ENCODE data around the gene FANCE.
"Not testable (repeated sequence)": the region's sequence is repeated elsewhere in the genome, so short reads cannot be mapped to it uniquely, and the experiment has no call there.

The FANCE gene

GRCh38 chr6:35500782-35501181 lies 48.6 kb downstream of the FANCE start:
- DNase-seq, result no peak

GRCh38 chr6:35501784-35502183 lies 49.6 kb downstream of the FANCE start:
- no peak for DNase-seq

DNA sequence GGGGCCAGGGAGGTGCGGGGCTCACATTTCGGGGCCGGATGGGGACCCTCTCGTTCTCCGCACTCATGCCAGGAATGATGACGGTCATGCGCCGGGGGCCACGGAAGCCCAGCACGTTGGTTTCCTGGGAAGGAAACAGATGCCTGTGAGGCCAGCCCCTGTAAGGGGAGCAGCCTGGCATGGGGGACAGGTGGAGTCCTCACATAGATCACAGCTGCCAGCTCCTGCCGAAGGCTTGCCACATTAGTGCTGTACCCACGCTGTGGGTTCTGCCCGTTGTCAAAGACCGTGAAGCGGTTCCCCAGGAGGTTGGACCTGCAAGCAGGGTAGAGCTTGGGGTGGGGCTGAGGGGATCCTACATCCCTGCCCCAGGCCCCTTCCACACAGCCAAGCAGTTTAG lies 51.4 kb downstream of the FANCE start:
- DNase-seq, result no peak

DNA sequence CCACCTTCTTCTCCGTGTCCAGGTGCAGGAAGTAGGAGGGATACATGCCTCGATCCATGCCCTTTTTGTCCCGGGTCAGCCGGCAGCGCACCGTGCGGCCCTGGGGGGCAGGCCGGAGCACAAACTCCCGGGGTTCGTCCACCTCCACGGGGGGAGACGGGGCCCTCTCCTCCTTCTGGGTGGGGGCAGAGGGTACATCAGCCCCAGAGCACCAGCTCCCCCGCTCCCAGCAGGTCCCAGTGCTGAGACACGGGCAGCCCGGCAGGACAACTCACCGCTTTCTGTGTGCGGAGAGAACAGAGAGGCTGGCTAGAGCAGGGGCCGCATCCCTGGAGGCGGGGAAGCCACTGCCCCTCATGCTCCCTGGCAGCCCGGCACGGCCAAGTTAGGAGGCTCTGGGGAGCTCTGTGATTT lies 53.9 kb downstream of the FANCE start:
- no peak for DNase-seq

DNA sequence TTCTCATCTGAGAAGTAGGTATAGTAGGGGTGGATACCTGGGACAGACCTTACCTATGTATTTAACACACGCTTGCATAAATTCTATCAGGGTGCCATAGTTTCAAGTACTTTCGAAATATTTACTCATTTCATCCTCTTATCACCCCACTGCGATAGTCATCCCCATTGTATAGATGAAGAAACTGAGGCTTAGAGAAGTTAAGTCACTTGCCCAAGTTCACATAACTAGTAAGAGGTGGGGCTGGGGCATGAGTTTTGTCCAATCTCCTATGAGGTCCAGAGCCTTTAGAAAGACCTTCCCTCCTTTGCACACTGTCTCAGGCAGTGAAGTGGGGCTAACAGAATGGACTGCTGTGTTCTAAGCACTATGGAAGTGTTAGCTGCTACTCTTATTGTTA lies 54.4 kb downstream of the FANCE start:
- no peak for DNase-seq

DNA sequence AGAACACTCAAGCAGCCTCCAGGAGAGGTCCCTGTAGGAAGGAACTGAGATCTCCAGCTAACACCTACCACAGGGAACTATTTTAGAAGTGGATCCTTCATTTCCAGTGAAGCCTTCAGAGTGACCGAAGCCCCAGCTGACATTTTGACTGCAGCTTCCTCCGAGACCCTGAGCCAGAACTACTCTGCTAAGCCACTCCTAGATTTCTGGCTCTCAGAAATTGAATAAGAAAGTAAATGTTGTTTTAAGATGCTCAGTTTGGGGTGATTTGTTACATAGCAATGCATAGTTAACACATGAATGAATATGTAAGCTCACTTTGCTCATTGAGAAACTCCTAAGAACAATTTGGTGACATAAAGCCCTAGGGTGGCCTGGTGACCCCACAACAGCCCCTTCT lies 55.1 kb downstream of the FANCE start:
- DNase-seq, result no peak

GRCh38 chr6:35508027-35508426 lies 55.9 kb downstream of the FANCE start:
- no peak for DNase-seq

DNA sequence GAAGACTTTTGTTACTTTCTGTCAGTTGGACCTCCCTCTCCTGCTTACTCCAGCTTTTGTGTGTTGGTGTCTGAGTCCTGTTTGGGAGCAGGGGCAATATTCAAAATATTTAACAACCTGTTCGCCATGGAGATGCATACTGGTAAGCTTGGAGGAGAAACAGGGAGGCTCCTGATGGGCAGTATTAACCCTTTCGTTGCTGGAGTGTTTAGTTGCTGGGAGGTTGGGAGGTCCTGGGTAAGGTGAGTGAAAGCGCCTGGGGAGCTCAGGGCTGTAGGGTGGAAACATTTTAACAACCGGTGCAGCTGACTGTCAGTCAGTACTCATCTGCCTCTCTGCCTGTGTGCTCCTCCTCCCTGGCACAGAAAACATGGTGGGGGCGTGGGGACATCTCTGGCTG lies 56.4 kb downstream of the FANCE start:
- no peak for DNase-seq

- no peak for DNase-seq
Measured at GRCh38 chr6:35510916-35511561, 58.9 kb downstream of the FANCE start.

DNA sequence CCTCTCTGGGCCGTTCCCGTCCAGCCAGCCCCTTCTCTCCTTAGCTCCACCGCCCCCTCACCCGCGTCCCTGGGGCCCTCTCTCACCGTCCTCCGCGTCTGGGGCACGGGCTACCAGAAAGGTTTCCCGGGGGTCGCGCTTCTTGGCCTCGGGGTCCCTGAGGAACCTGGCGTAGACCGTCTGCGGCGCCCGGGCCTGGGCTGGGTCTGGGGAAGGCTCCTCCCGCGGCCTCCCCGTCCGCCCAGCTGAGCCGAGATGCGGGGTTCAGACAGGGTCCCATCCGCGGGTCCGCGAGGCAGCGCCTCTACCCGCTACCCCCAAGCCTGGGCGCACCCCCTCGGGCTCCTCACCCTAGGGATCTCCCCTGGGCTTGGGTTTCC lies 59.4 kb downstream of the FANCE start:
- no peak for DNase-seq

GRCh38 chr6:35512006-35512405 lies 59.9 kb downstream of the FANCE start:
- DNase-seq, result no peak

DNA sequence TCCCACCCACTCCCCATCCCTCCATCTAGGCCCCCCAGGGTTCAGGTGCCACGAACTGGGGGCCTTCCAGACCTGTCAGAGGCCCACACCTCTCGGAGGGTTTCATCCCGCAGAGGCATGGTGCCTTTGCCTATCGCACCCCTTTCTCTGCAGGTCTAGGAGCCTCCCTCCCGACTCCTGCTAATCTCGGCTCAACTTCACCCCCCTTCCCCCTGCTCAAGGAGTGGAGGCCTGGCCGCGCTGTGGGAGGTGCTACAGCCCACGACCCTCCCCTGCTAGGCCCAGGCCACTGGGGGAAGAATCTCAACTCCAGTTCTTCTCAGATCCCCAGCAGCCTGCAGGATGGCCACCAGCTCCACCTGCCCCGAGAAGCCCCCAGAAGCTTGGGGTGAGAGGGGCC lies 60.6 kb downstream of the FANCE start, which contains the start of gene TULP1:
Gene TULP1, minus strand, starts transcription at position 157 of the 400 bp plus-strand sequence. Its CDS starts 38 bp downstream, at position 119.
- DNase-seq, result no peak

DNA sequence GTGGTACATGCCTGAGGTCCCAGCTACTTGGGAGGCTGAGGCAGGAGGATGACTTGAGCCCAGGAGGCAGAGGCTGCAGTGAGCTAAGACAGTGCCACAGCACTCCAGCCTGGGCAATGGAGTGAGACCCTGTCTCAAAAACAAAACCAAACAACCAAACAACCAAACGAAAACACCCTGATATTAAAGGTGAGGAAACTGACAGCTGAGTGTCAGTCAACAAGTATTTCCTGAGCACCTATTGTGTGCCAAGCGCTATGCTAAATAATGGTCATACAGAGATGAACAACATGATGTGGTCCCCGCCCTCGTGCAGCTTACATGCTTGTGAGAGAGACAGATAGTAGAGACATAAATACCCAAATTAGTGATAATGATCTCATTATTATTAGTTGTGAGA lies 62.4 kb downstream of the FANCE start:
- no peak for DNase-seq

DNA sequence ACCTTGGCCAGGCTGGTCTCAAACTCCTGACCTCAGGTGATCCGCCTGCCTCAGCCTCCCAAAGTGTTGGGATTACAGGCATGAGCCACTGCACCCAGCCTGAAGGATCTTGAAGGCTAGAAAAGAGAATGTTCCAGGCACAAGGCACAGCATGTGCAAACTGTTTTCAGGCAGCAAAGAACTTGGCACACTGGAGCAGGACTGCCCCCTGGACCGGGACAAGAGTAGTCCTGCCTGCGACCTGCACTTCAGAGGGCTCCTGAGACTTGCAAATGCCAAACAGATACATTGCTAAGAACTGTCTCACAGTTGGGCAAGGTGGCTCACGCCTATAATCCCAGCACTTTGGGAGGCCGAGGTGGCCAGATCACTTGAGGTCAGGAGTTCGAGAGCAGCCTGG lies 63.8 kb downstream of the FANCE start:
- not testable (repeated sequence) for DNase-seq
